Measurements from ENCODE around the gene AFG3L2. TPM values are rescaled to one million over a fixed set of nuclear protein-coding genes. Genes with fewer than 3 reads are reported as not detected.

Gene AFG3L2
- total and polyA plus RNA-seq, 10 of the 15 experiments (the other 5 are each of a cell fraction or from before 2014, with no cell fraction given): 21.0 to 72.7 (median 57.7) TPM

- TF ChIP-seq RUNX3 (IDR thresholded peaks at IDR 0.05; ENCODE audit: low read length) (no peak), ELK1 (IDR thresholded peaks at IDR 0.05; ENCODE audit: low read depth, low read length) (no peak), SKIL (IDR thresholded peaks at IDR 0.05; ENCODE audit: low read depth, poor library complexity, severe bottlenecking) (no peak), TCF12 (IDR thresholded peaks at IDR 0.05; ENCODE audit: low read depth, low read length) (no peak), IRF5 (IDR thresholded peaks at IDR 0.05; ENCODE audit: borderline replicate concordance) (no peak)
- in situ Hi-C loops (cut with MboI): no loop called here
- no peak for DNase-seq (ENCODE audit: low read depth, low spot score)
- H3K79me2 ChIP-seq (ENCODE audit: control insufficient read depth, insufficient read depth, low read length): peaks cover 16% of the 10 kb centered on the region
- SMC1A ChIA-PET (ENCODE audit: uncharacterized antibody, unreplicated experiment): no interaction called here
- peaks cover 4% of the 10 kb centered on the region for H3K4me1 ChIP-seq (ENCODE audit: control insufficient read depth, insufficient read depth, low read length)
- CTCF ChIA-PET: interaction anchor here (0.8 kb wide), 1 partner anchor 33 kb away, joined by 7 read pairs; the partner anchor contains the start of gene AFG3L2
- H3K9ac ChIP-seq (ENCODE audit: control insufficient read depth, insufficient read depth, low read length): no peak overlapping the region
- H3K27ac ChIP-seq (ENCODE audit: control insufficient read depth, insufficient read depth): no peak overlapping the region
- no peak overlapping the region for H3K4me3 ChIP-seq
- H3K4me2 ChIP-seq (ENCODE audit: control insufficient read depth, insufficient read depth): no peak overlapping the region
- intact Hi-C loops (cut with micrococcal nuclease; ENCODE audit: unreplicated experiment): no loop called here
- H3K36me3 ChIP-seq (ENCODE audit: control insufficient read depth in 2 of 2, insufficient read depth in 2 of 2, low read length in 1 of 2): no peaks in the 10 kb centered on the region
- no peak for ATAC-seq
- H2AFZ ChIP-seq (ENCODE audit: control insufficient read depth, low read depth, low read length): no peak overlapping the region
- POLR2A ChIA-PET: interaction anchor here (1.0 kb wide), 1 partner anchor 33 kb away, joined by 5 read pairs; the partner anchor contains the start of gene AFG3L2
- H3K9me3 ChIP-seq (replicated peaks; ENCODE audit: control insufficient read depth, insufficient read depth, low read length): no peaks in the 10 kb centered on the region
- H4K20me1 ChIP-seq (ENCODE audit: control insufficient read depth, insufficient read depth): no peaks in the 10 kb centered on the region
- BruUV-seq (replicated peaks): no TSS peak
- FAIRE-seq: peak; percentile 59
- H3K27me3 ChIP-seq (replicated peaks in 1 of 2; ENCODE audit: control insufficient read depth in 2 of 2, insufficient read depth in 2 of 2, low read length in 1 of 2): peaks cover 3 to 7% of the 10 kb centered on the region in 2 experiments
- RAD21 ChIA-PET (ENCODE audit: unreplicated experiment): no interaction called here
- 93% methylated on average over 9 of the region's 9 CpGs for WGBS (ENCODE audit: insufficient coverage, insufficient replicate concordance, low lambda C conversion rate, missing lambda C conversion rate)
Observed at GRCh38 chr18:12410081-12410481, 33.1 kb upstream of the AFG3L2 start.

Measured in GM12878 (cell line).